Gastrocnemius medialis (tissue), 4 donors: ENCODE measurements around the gene RFWD3.

Experiments
- POLR2A ChIP-seq, 2 donors: fragments of 450-650 bp; IDR thresholded peaks; one replicate each; pipeline ENCODE4 v1.6.1; 2017; ENCODE audit warnings: antibody characterized with exemption in 2 of 2, mild to moderate bottlenecking in 2 of 2, moderate library complexity in 2 of 2
- TF ChIP-seq, protein P1 (sequence below), 5 experiments: fragments of 450-650 bp in 3 of 5; fragments of 200-600 bp in 2 of 5; sonication (generic) in 2 of 5; IDR thresholded peaks in 4 of 5; conservative IDR thresholded peaks in 1 of 5; 1 replicate in 4 of 5; 2 replicates in 1 of 5; pipeline ENCODE4 v1.5.1; 2016 to 2019; ENCODE audit warnings: antibody characterized with exemption in 5 of 5, mild to moderate bottlenecking in 3 of 5, moderate library complexity in 3 of 5

DNA sequence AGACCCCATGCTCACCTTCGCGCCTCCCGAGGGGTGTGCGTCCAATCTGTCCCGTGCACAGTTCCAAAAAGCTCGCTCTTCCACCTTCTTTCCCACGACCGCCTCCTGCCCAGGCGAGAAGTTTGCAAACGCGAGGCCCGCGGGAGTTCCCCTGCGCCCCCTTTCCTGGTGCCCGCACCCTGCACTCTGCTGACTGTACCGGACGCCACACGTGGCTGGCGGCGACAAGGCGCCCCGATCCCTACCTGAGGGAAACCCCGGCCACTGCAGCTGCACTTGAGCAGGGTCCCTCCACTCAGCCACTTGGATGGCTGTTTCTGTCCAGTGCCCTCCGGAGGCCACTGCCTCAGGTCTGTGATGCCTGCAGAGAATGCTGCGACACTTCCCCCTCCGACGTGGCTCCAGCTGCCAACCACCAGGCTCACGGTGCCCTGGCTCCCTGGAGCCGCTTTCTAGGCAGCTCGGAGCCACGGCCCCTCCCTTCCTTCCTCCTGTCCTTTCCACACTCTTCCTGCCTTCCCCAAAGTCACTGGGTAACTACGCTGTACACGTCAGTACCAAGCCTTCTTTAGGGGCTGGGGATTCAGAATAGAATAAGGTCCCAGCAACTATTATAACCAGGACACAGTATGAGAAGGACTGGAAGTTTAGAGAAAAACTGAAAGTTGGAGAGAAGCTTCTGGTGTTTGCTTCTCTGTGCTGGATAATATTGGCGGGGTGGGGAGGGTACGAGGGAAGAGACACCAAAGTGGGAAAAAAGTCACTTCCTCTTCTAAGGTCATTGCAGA lies 34.0 kb upstream of the RFWD3 start, which contains the start of gene MLKL:
- TF ChIP-seq, protein P1, sequence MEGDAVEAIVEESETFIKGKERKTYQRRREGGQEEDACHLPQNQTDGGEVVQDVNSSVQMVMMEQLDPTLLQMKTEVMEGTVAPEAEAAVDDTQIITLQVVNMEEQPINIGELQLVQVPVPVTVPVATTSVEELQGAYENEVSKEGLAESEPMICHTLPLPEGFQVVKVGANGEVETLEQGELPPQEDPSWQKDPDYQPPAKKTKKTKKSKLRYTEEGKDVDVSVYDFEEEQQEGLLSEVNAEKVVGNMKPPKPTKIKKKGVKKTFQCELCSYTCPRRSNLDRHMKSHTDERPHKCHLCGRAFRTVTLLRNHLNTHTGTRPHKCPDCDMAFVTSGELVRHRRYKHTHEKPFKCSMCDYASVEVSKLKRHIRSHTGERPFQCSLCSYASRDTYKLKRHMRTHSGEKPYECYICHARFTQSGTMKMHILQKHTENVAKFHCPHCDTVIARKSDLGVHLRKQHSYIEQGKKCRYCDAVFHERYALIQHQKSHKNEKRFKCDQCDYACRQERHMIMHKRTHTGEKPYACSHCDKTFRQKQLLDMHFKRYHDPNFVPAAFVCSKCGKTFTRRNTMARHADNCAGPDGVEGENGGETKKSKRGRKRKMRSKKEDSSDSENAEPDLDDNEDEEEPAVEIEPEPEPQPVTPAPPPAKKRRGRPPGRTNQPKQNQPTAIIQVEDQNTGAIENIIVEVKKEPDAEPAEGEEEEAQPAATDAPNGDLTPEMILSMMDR (IDR thresholded peaks at IDR 0.05 in 4 of 5, conservative IDR thresholded peaks at IDR 0.05 in 1 of 5) = no peak
- TF ChIP-seq POLR2A (IDR thresholded peaks at IDR 0.05) = peak in 1 of 2 donors; percentile 21
